Adrenal gland (tissue), 12 donors: ENCODE results near the gene TMEM39B. TPM values are rescaled to one million over a fixed set of nuclear protein-coding genes. Genes with fewer than 3 reads are reported as not detected.
A peak's percentile ranks its signal among the peaks of the same experiment; 100 is the strongest.
"Not testable (repeated sequence)": the region's sequence is repeated elsewhere in the genome, so short reads cannot be mapped to it uniquely, and the experiment has no call there.

Source experiments
- DNase-seq, 7 donors: peaks; one replicate each; pipeline ENCODE4 v3.0.0-alpha.2; 2019 to 2020
- H3K27ac ChIP-seq, 5 donors: fragments of 200-600 bp; sonication (generic) in 4 of 5; 1 replicate in 3 of 5; 2 replicates in 2 of 5; pipeline versions ENCODE4 v1.5.1 to v1.8.0; 2016 to 2020; ENCODE audit warnings: mild to moderate bottlenecking in 1 of 5
- H3K27me3 ChIP-seq: fragments of 200-600 bp; 2 replicates; pipeline ENCODE4 v1.8.0; 2021
- H3K36me3 ChIP-seq, 2 donors: fragments of 200-600 bp; replicated peaks in 1 of 2; 1 replicate in 1 of 2; 2 replicates in 1 of 2; pipeline versions ENCODE4 v1.5.1 to v1.8.0; 2018 to 2022
- H3K4me1 ChIP-seq, 2 donors: fragments of 200-600 bp; replicated peaks in 1 of 2; 1 replicate in 1 of 2; 2 replicates in 1 of 2; pipeline versions ENCODE4 v1.5.1 to v1.8.0; 2018 to 2021
- H3K4me3 ChIP-seq, 4 donors: fragments of 200-600 bp; sonication (generic) in 3 of 4; one replicate each; pipeline ENCODE4 v1.5.1; 2016 to 2018
- H3K9me3 ChIP-seq, 3 donors: fragments of 200-600 bp; sonication (generic) in 1 of 3; replicated peaks in 1 of 3; 1 replicate in 2 of 3; 2 replicates in 1 of 3; pipeline versions ENCODE4 v1.5.1 to v1.8.0; 2016 to 2021
- POLR2A ChIP-seq, 2 donors: fragments of 450-650 bp; IDR thresholded peaks; one replicate each; pipeline ENCODE4 v1.6.1; 2017; ENCODE audit warnings: antibody characterized with exemption in 2 of 2, mild to moderate bottlenecking in 2 of 2, moderate library complexity in 1 of 2
- WGBS, 4 donors: extraction: QIAGEN DNeasy Blood & Tissue Kit in 2 of 4; methylation state at CpG; one replicate each; pipeline versions ENCODE4 v1.1.5 to v1.1.7; 2013 to 2017; 5-methylcytosine and 5-hydroxymethylcytosine counted together
- intact Hi-C, 2 donors: fragments of 100-400 bp; cut with DNase I; formaldehyde crosslinking; loops; one replicate each; pipeline versions ENCODE4 v1.14.1 to v1.15.0; 2022 to 2023
- polyA plus RNA-seq, 3 donors: library from polyadenylated mRNA; stranded (reverse); fragments of 200-250 nt in 2 of 3; fragments of 350-450 nt in 1 of 3; fragmentation: Illumina TruSeq in 1 of 3; extraction: RNeasy Lipid Tissue Mini Kit (QIAGEN cat#74804) in 1 of 3; gene quantifications; one replicate each; pipeline ENCODE4 v1.2.3, GENCODE V29; 2013 to 2014
- total RNA-seq, 9 donors: library from RNA; depleted of rRNA in 4 of 9; stranded (reverse); fragments of >200 nt in 4 of 9; fragments of 120-200 nt in 1 of 9; fragmentation: NEBNext Ultra II Directional in 1 of 9; extraction: Animal tissue kit (Norgen Biotek cat#: 25700) in 1 of 9; gene quantifications; one replicate each; pipeline versions ENCODE4 v1.1.0 to v1.2.4, GENCODE V29; 2013 to 2023
- TF ChIP-seq, protein P1 (sequence below), 6 experiments: fragments of 450-650 bp in 4 of 6; fragments of 200-600 bp in 2 of 6; sonication (generic) in 1 of 6; IDR thresholded peaks; 1 replicate in 5 of 6; 2 replicates in 1 of 6; pipeline versions ENCODE4 v1.5.1 to v1.8.0; 2016 to 2021; ENCODE audit warnings: antibody characterized with exemption in 6 of 6, mild to moderate bottlenecking in 2 of 6, moderate library complexity in 1 of 6
- donor health status: healthy with polysubstance abuse.
- donor health status: Bipolar disorder and iron deficiency.
- donor health status: DM: yes; HTN: yes; CAD: no.
- donor health status: DM: no; HTN: no; CAD: no.
- donor health status: DM: no; HTN: no; CAD: no.
- donor health status: DM: yes; HTN: yes; CAD: no.

TMEM39B gene
- total and polyA plus RNA-seq, 12 donors: 4.4 to 17.4 (median 11.7) TPM

DNA sequence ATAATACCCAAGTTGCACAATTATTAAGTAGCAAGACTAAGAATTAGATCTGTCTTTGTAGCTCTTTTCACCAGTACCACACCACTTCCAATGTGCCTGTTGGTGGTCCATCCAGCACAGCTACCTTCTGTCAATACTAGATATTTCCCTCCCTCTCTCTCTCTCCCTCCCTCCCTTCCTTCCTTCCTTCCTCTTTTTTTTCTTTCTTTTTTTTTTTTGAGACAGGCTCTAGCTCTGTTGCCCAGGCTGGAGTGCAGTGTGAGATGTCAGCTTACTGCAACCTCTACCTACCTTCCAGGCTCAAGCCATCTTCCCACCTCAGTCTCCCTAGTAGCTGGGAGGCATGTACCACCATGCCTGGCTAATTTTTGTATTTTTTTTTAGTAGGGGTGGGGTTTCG is 56.2 kb downstream of the TMEM39B start:
- no peak for DNase-seq
- H3K36me3 ChIP-seq: no peaks in the 10 kb centered on the region
- TF ChIP-seq, protein P1, sequence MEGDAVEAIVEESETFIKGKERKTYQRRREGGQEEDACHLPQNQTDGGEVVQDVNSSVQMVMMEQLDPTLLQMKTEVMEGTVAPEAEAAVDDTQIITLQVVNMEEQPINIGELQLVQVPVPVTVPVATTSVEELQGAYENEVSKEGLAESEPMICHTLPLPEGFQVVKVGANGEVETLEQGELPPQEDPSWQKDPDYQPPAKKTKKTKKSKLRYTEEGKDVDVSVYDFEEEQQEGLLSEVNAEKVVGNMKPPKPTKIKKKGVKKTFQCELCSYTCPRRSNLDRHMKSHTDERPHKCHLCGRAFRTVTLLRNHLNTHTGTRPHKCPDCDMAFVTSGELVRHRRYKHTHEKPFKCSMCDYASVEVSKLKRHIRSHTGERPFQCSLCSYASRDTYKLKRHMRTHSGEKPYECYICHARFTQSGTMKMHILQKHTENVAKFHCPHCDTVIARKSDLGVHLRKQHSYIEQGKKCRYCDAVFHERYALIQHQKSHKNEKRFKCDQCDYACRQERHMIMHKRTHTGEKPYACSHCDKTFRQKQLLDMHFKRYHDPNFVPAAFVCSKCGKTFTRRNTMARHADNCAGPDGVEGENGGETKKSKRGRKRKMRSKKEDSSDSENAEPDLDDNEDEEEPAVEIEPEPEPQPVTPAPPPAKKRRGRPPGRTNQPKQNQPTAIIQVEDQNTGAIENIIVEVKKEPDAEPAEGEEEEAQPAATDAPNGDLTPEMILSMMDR (IDR thresholded peaks at IDR 0.05): no peak
- no peak for TF ChIP-seq POLR2A (IDR thresholded peaks at IDR 0.05)
- peaks cover 4 to 14% of the 10 kb centered on the region in 2 donors for H3K4me1 ChIP-seq
- H3K27me3 ChIP-seq: no peaks in the 10 kb centered on the region
- intact Hi-C loops: no loop called here
- 91 to 100% (median 93%) methylated on average over 1 of the region's 1 CpG for WGBS, 4 donors
- H3K27ac ChIP-seq: no peak overlapping the region
- no peak overlapping the region for H3K4me3 ChIP-seq
- no peaks in the 10 kb centered on the region for H3K9me3 ChIP-seq

DNA sequence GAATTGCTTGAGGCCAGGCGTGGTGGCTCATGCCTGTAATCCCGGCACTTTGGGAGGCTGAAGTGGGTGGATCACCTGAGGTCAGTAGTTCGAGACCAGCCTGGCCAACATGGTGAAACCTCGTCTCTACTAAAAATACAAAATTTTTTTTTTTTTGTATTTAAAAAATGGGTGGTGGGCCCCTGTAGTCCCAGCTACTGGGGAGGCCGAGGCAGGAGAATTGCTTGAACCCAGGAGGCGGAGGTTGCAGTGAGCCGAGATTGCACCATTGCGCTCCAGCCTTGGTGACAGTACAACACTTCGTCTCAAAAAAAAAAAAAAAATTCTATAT is 61.2 kb downstream of the TMEM39B start:
- Histone ChIP-seq H3K27ac (peak overlapping the region in 3 of 5 donors; percentile 54 to 78 (median 56)), H3K4me1 (peaks cover 11% of the 10 kb centered on the region in 2 donors)
- 93 to 96% (median 94%) methylated on average over 9 of the region's 9 CpGs for WGBS, 4 donors
- intact Hi-C loops, H3K27me3 ChIP-seq, H3K9me3 ChIP-seq, H3K4me3 ChIP-seq, H3K36me3 ChIP-seq, DNase-seq: not testable (repeated sequence)

DNA sequence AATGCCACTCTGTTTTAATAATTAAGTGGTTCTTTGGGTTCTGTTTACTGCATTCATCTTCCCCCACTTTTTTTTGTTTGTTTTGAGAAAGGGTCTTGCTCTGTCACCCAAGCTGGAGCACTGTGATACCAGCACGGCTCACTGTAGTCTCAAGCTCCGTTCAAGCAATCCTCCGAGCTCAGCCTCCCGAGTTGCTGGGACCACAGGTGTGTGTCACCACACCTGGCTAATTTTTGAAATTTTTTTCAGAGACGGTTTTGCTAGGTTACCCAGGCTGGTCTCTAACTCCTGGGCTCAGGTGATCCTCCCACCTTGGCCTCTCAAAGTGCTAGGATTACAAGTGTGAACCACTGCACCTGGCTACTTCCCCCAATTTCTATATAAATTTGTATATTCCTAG is 64.4 kb downstream of the TMEM39B start:
- no peak for TF ChIP-seq POLR2A (IDR thresholded peaks at IDR 0.05)
- TF ChIP-seq, protein P1 (IDR thresholded peaks at IDR 0.05): no peak
- no peak overlapping the region for H3K4me3 ChIP-seq
- intact Hi-C loops: no loop called here
- no peaks in the 10 kb centered on the region for H3K36me3 ChIP-seq
- no peak overlapping the region for H3K27ac ChIP-seq
- DNase-seq: no peak
- H3K27me3 ChIP-seq: no peaks in the 10 kb centered on the region
- peaks cover 11% of the 10 kb centered on the region in 2 donors for H3K4me1 ChIP-seq
- no peaks in the 10 kb centered on the region for H3K9me3 ChIP-seq
- 92 to 96% (median 94%) methylated on average over 5 of the region's 5 CpGs for WGBS, 4 donors

DNA sequence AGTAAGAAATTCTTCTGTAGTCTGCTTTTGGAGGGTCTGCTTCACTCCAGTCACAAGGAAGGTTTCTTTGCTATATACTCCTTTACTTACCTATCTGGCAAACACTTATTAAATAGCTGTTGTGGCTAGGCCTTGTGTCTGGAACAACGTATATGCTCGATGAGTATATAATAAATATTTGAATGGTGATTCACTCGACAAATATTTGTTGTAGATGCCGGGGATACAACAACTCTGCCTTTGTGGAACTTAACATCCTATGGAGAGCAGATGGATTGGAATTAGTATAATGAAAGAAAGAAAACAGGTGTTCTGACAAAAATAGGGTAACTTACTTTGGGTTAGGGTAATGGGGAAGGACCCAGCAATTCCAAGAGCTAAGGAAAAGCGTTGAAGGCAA is 66.2 kb downstream of the TMEM39B start:
- TF ChIP-seq, protein P1 (IDR thresholded peaks at IDR 0.05): no peak
- TF ChIP-seq POLR2A (IDR thresholded peaks at IDR 0.05): no peak
- WGBS, 4 donors: 74 to 82% (median 81%) methylated on average over 5 of the region's 5 CpGs

DNA sequence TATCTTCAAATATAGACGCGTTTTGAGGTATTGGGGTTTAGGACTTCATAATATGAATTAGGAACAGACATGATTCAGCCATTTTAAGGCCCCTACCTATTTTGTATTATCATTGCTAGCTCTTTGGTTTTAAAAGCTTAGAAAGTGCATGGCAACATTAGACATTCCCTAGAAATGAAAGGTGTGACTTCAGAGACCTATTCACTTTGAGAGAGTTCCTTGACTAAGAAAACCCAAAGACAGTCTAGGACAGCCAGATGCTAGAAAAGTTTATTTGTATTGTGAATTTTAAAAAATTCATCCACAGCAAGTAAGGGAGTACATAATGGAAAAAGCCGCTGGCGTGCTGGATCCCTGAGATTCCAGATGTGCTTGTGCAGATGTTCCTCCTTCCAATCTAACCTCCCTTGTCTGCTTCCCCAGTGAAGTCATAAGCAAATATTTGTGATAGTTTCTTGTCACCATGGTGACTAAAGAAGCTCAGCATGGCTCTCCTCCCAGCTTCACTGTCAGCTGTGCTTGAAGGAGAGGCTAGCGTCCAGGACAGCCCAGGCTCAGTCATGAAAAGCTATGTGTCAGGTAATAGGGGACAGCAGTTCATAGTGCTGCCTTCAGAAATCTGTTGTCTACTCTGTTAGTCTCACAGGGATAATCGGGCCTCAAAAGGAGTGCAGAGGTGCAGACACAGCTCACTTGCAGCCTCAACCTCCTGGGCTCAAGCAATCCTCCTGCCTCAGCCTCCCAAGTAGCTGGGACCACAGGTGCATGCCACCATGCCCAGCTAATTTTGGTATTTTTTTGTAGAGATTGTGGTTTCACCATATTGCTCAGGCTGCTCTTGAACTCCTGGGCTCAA is 69.9 kb downstream of the TMEM39B start:
- peaks cover 0 to 12% of the 10 kb centered on the region in 2 donors for H3K4me1 ChIP-seq
- DNase-seq: peak; percentile 53 to 85 (median 79)

More for the DNA sequence above, 66.2 kb downstream of the TMEM39B start:
- Histone ChIP-seq H3K9me3 (no peaks in the 10 kb centered on the region), H3K27me3 (no peaks in the 10 kb centered on the region), H3K27ac (no peak overlapping the region), H3K36me3 (no peaks in the 10 kb centered on the region), H3K4me1 (peaks cover 8 to 23% of the 10 kb centered on the region in 2 donors), H3K4me3 (no peak overlapping the region)
- no peak for DNase-seq
- intact Hi-C loops: no loop called here

DNA sequence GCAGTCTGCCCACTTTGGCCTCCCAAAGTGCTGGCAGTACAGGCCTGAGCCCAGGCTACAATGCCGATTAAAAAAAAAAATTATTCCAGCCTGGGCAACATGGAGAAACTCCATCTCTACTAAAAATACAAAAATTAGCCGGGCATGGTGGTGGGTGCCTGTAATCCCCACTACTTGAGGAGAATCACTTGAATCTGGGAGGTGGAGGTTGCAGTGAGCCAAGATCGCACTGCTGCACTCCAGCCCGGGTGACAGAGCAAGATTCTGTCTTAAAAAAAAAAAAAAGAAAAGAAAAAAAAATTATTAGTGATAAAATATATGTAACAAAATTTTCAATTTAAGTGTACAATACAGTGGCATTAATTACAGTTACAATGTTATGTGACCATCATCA is 70.6 kb downstream of the TMEM39B start:
- Histone ChIP-seq H3K4me1 (peaks cover 0 to 12% of the 10 kb centered on the region in 2 donors), H3K27ac (peak overlapping the region in 3 of 5 donors; percentile 40 to 60 (median 45))
- H3K9me3 ChIP-seq, H3K4me3 ChIP-seq, H3K27me3 ChIP-seq, DNase-seq, H3K36me3 ChIP-seq, intact Hi-C loops: not testable (repeated sequence)
- WGBS, 4 donors: 78 to 91% (median 81%) methylated on average over 4 of the region's 4 CpGs

More for the DNA sequence above, 69.9 kb downstream of the TMEM39B start:
- Histone ChIP-seq H3K27me3 (no peaks in the 10 kb centered on the region), H3K4me3 (no peak overlapping the region), H3K9me3 (no peaks in the 10 kb centered on the region), H3K27ac (peak overlapping the region in 3 of 5 donors; percentile 40 to 60 (median 45)), H3K36me3 (no peaks in the 10 kb centered on the region)
- TF ChIP-seq POLR2A (IDR thresholded peaks at IDR 0.05): no peak
- TF ChIP-seq, protein P1 (IDR thresholded peaks at IDR 0.05): no peak
- WGBS, 4 donors: 58 to 79% (median 60%) methylated on average over 4 to 6 of the region's 6 CpGs
- intact Hi-C loops: no loop called here
